H1 (cell line): ENCODE results near the gene MBD4. TPM values are rescaled to one million over a fixed set of nuclear protein-coding genes. Genes with fewer than 3 reads are reported as not detected.
A peak's percentile ranks its signal among the peaks of the same experiment; 100 is the strongest.

Experiments used
- CTCF ChIA-PET: fragments of 300-600 bp; sonication (Branson Sonifier 250); formaldehyde crosslinking; loops from one replicate; lab custom pipeline; 2021; ENCODE audit not compliant: partially characterized antibody; lab: Charles Lee
- POLR2A ChIA-PET: fragments of 300-600 bp; sonication (Branson Sonifier 250); formaldehyde crosslinking; loops from one replicate; lab custom pipeline; 2021; ENCODE audit warnings: inconsistent platforms; ENCODE audit not compliant: partially characterized antibody; lab: Charles Lee
- DNase-seq, 2 experiments: peaks; one replicate each; pipeline versions ENCODE4 v3.0.0 to v3.0.0-alpha.2; 2010 to 2022; ENCODE audit warnings: low spot score in 2 of 2, low read depth in 1 of 2, mixed read lengths in 1 of 2
- FAIRE-seq: peaks from 2 replicates; lab custom pipeline; 2011; peaks lifted over from hg19 to GRCh38; lab: Jason Lieb, UNC
- H2AFZ ChIP-seq: 2 replicates; pipeline ENCODE4 v1.8.1; 2012; ENCODE audit warnings: low read length, inconsistent platforms
- H2AK5ac ChIP-seq: 2 replicates; pipeline ENCODE4 v1.6.1; 2013; ENCODE audit warnings: low read depth, low read length
- H2BK120ac ChIP-seq: replicated peaks from 2 replicates; pipeline ENCODE3; 2013; ENCODE audit warnings: low read depth, low read length, inconsistent platforms
- H2BK12ac ChIP-seq: 2 replicates; pipeline ENCODE4 v1.6.1; 2013; ENCODE audit warnings: low read depth, low read length
- H2BK15ac ChIP-seq: 2 replicates; pipeline ENCODE4 v1.6.1; 2013; ENCODE audit warnings: low read length
- H2BK20ac ChIP-seq: 2 replicates; pipeline ENCODE4 v1.6.1; 2013; ENCODE audit warnings: low read length
- H2BK5ac ChIP-seq: 2 replicates; pipeline ENCODE4 v1.6.1; 2013; ENCODE audit warnings: low read depth, low read length
- H3K14ac ChIP-seq: 2 replicates; pipeline ENCODE4 v1.6.1; 2013; ENCODE audit warnings: inconsistent platforms; ENCODE audit not compliant: insufficient read length
- H3K18ac ChIP-seq: 2 replicates; pipeline ENCODE4 v1.6.1; 2013; ENCODE audit warnings: low read length; ENCODE audit errors: extremely low read depth
- H3K23ac ChIP-seq: 2 replicates; pipeline ENCODE4 v1.6.1; 2013; ENCODE audit warnings: inconsistent platforms; ENCODE audit not compliant: insufficient read length
- H3K23me2 ChIP-seq: 2 replicates; pipeline ENCODE4 v1.6.1; 2013; ENCODE audit warnings: low read depth, low read length
- H3K27ac ChIP-seq: 2 replicates; pipeline ENCODE4 v1.6.1; 2011; ENCODE audit warnings: low read depth, low read length, inconsistent platforms
- H3K27me3 ChIP-seq, 4 experiments: replicated peaks in 1 of 4; 1 replicate in 1 of 4; 2 replicates in 3 of 4; pipeline versions ENCODE4 v1.6.1 to v1.8.1; 2011 to 2013; ENCODE audit warnings: low read length in 3 of 4, mild to moderate bottlenecking in 3 of 4, inconsistent platforms in 2 of 4, mixed read lengths in 2 of 4, moderate library complexity in 1 of 4; ENCODE audit not compliant: control insufficient read depth in 3 of 4, insufficient read depth in 3 of 4; ENCODE audit errors: extremely low read depth in 1 of 4
- H3K36me3 ChIP-seq, 4 experiments: 2 replicates each; pipeline versions ENCODE4 v1.6.1 to v1.8.1; 2011 to 2013; ENCODE audit warnings: mild to moderate bottlenecking in 4 of 4, low read length in 3 of 4, moderate library complexity in 2 of 4, control low read depth in 1 of 4, inconsistent platforms in 1 of 4; ENCODE audit not compliant: insufficient read depth in 4 of 4, control insufficient read depth in 2 of 4
- H3K4ac ChIP-seq: replicated peaks from 2 replicates; pipeline ENCODE3; 2013; ENCODE audit warnings: low read length, low read depth, mixed read lengths, inconsistent platforms; ENCODE audit not compliant: insufficient read length
- H3K4me1 ChIP-seq, 4 experiments: replicated peaks in 1 of 4; 1 replicate in 1 of 4; 2 replicates in 3 of 4; pipeline versions ENCODE4 v1.6.1 to v1.8.1; 2011 to 2013; ENCODE audit warnings: low read length in 3 of 4, inconsistent platforms in 2 of 4, mixed read lengths in 1 of 4; ENCODE audit not compliant: insufficient read depth in 4 of 4, control insufficient read depth in 3 of 4
- H3K4me2 ChIP-seq, 2 experiments: 2 replicates each; pipeline versions ENCODE4 v1.6.1 to v1.8.1; 2011 to 2013; ENCODE audit warnings: low read depth in 2 of 2, low read length in 2 of 2, control low read depth in 1 of 2, inconsistent platforms in 1 of 2, mild to moderate bottlenecking in 1 of 2; ENCODE audit not compliant: insufficient read depth in 1 of 2
- H3K4me3 ChIP-seq, 4 experiments: fragments of 200-600, 300-600 bp in 1 of 4; sonication (generic), shearing (Covaris generic), sonication (Bioruptor Twin) in 1 of 4; 2 replicates each; pipeline versions ENCODE4 v1.5.1 to v1.8.1; 2011 to 2016; ENCODE audit warnings: low read length in 4 of 4, low read depth in 3 of 4, control low read depth in 2 of 4, inconsistent platforms in 2 of 4, mild to moderate bottlenecking in 2 of 4, mixed read lengths in 1 of 4, moderate library complexity in 1 of 4; ENCODE audit not compliant: insufficient read depth in 2 of 4; ENCODE audit errors: extremely low read depth in 1 of 4
- H3K56ac ChIP-seq: replicated peaks from 2 replicates; pipeline ENCODE3; 2013; ENCODE audit warnings: low read depth, mild to moderate bottlenecking, mixed read lengths, low read length, inconsistent platforms; ENCODE audit not compliant: insufficient read length
- H3K79me1 ChIP-seq: 2 replicates; pipeline ENCODE4 v1.6.1; 2013; ENCODE audit warnings: low read depth, low read length, control low read depth
- H3K79me2 ChIP-seq, 2 experiments: 2 replicates each; pipeline versions ENCODE4 v1.6.1 to v1.8.1; 2012 to 2013; ENCODE audit warnings: low read length in 2 of 2, mild to moderate bottlenecking in 2 of 2, inconsistent platforms in 1 of 2; ENCODE audit not compliant: insufficient read depth in 2 of 2, control insufficient read depth in 1 of 2
- H3K9ac ChIP-seq, 4 experiments: replicated peaks in 1 of 4; 1 replicate in 1 of 4; 2 replicates in 3 of 4; pipeline versions ENCODE4 v1.6.1 to v1.8.1; 2011 to 2013; ENCODE audit warnings: low read depth in 3 of 4, low read length in 3 of 4, control low read depth in 2 of 4, mild to moderate bottlenecking in 2 of 4, moderate library complexity in 2 of 4, inconsistent platforms in 1 of 4; ENCODE audit errors: extremely low read depth in 1 of 4
- H3K9me3 ChIP-seq, 2 experiments: 2 replicates each; pipeline versions ENCODE4 v1.6.1 to v1.8.1; 2012 to 2013; ENCODE audit warnings: mild to moderate bottlenecking in 2 of 2, moderate library complexity in 2 of 2, control low read depth in 1 of 2, inconsistent platforms in 1 of 2, low read depth in 1 of 2, low read length in 1 of 2, mixed read lengths in 1 of 2; ENCODE audit not compliant: insufficient read depth in 2 of 2
- H4K20me1 ChIP-seq, 2 experiments: replicated peaks in 1 of 2; 2 replicates each; pipeline versions ENCODE3 to v1.8.1; 2011 to 2013; ENCODE audit warnings: inconsistent platforms in 2 of 2, low read length in 2 of 2, mild to moderate bottlenecking in 1 of 2; ENCODE audit not compliant: insufficient read depth in 2 of 2, control insufficient read depth in 1 of 2
- H4K5ac ChIP-seq: 2 replicates; pipeline ENCODE4 v1.6.1; 2013; ENCODE audit warnings: low read length, low read depth, mixed read lengths, inconsistent platforms; ENCODE audit not compliant: insufficient read length
- H4K8ac ChIP-seq: 2 replicates; pipeline ENCODE4 v1.8.0; 2013; ENCODE audit warnings: mild to moderate bottlenecking, moderate library complexity, low read length, inconsistent platforms; ENCODE audit not compliant: insufficient read depth; ENCODE audit errors: extremely low read depth
- H4K91ac ChIP-seq: replicated peaks from 2 replicates; pipeline ENCODE3; 2013; ENCODE audit warnings: low read length, mixed read lengths, inconsistent platforms; ENCODE audit not compliant: insufficient read length
- BACH1 ChIP-seq: IDR thresholded peaks from 2 replicates; pipeline ENCODE4 v1.6.1; 2012; ENCODE audit warnings: low read length, improper control_type of control experiment
- CBX8 ChIP-seq: fragments of 300-800, 300-1000 bp; sonication (generic); IDR thresholded peaks from 2 replicates; pipeline ENCODE4 v1.7.1; 2016; ENCODE audit warnings: low read depth, low read length, borderline replicate concordance
- CREB1 ChIP-seq: IDR thresholded peaks from 2 replicates; pipeline ENCODE4 v1.6.1; 2012; ENCODE audit warnings: inconsistent platforms
- EGR1 ChIP-seq: IDR thresholded peaks from 2 replicates; pipeline ENCODE4 v1.6.1; 2011; ENCODE audit warnings: low read depth, low read length, borderline replicate concordance
- GABPA ChIP-seq: IDR thresholded peaks from 2 replicates; pipeline ENCODE4 v1.6.1; 2011; ENCODE audit warnings: mild to moderate bottlenecking, low read length, moderate library complexity, borderline replicate concordance; ENCODE audit not compliant: insufficient read depth
- GTF2F1 ChIP-seq: IDR thresholded peaks from 2 replicates; pipeline ENCODE4 v1.6.1; 2012; ENCODE audit warnings: low read depth, low read length, improper control_type of control experiment, borderline replicate concordance
- JUN ChIP-seq: IDR thresholded peaks from 2 replicates; pipeline ENCODE4 v1.6.1; 2011; ENCODE audit warnings: low read depth, mild to moderate bottlenecking, improper control_type of control experiment, low read length
- MAX ChIP-seq: IDR thresholded peaks from 2 replicates; pipeline ENCODE4 v1.6.1; 2012; ENCODE audit warnings: inconsistent platforms
- NANOG ChIP-seq: IDR thresholded peaks from 2 replicates; pipeline ENCODE4 v1.6.1; 2011; ENCODE audit warnings: low read length, low read depth, mild to moderate bottlenecking, inconsistent platforms; ENCODE audit not compliant: insufficient read depth, poor library complexity, severe bottlenecking
- NRF1 ChIP-seq: IDR thresholded peaks from 2 replicates; pipeline ENCODE4 v1.6.1; 2011; ENCODE audit warnings: mild to moderate bottlenecking, low read depth, low read length, improper control_type of control experiment
- POLR2AphosphoS5 ChIP-seq: IDR thresholded peaks from 2 replicates; pipeline ENCODE4 v1.6.1; 2011; ENCODE audit warnings: low read depth, low read length
- SRF ChIP-seq: IDR thresholded peaks from 2 replicates; pipeline ENCODE4 v1.6.1; 2011; ENCODE audit warnings: mild to moderate bottlenecking, low read depth, low read length, moderate library complexity
- WGBS, 2 experiments: shearing (Covaris generic) in 1 of 2; methylation state at CpG; one replicate each; pipeline versions ENCODE4 v1.1.6 to v1.1.7; 2013 to 2015; ENCODE audit warnings: low lambda C conversion rate in 2 of 2, mixed read lengths in 2 of 2, inconsistent platforms in 1 of 2, low coverage in 1 of 2, missing lambda C conversion rate in 1 of 2; ENCODE audit not compliant: insufficient replicate concordance in 2 of 2, insufficient coverage in 1 of 2, insufficient read length in 1 of 2; ENCODE audit errors: extremely low coverage in 1 of 2, missing lambda C conversion rate in 1 of 2; 5-methylcytosine and 5-hydroxymethylcytosine counted together
- polyA plus RNA-seq, 7 experiments: library from polyadenylated mRNA; depleted of rRNA in 3 of 7; stranded (reverse) in 5 of 7; unstranded in 2 of 7; fragments of >200 nt in 5 of 7; fragments of 200-250 nt in 2 of 7; gene quantifications; 1 replicate in 5 of 7; 2 replicates in 1 of 7; 4 replicates in 1 of 7; pipeline versions ENCODE4 v1.2.1 to v1.2.3, GENCODE V29; 2011 to 2013; ENCODE audit warnings: missing spikeins in 2 of 7, mixed read lengths in 2 of 7
- total RNA-seq: library from RNA; stranded (reverse); fragmentation: NEBNext Ultra II Directional; extraction: Animal tissue kit (Norgen Biotek cat#: 25700); gene quantifications from 2 replicates; pipeline ENCODE4 v1.2.1, GENCODE V29; 2021

Gene MBD4
- total and polyA plus RNA-seq, 2 of the 8 experiments (the other 6 are each of a cell fraction or from before 2014, with no cell fraction given) = 11.2 to 35.8 TPM

GRCh38 chr3:129425619-129426018, 14.1 kb downstream of the MBD4 start:
- H3K4me3 ChIP-seq = no peak overlapping the region
- no peak overlapping the region for H3K27ac ChIP-seq
- peak overlapping the region in 1 of 2 experiments; percentile 43; a peak in 2 of 4 replicates for H3K4me2 ChIP-seq
- no peak overlapping the region for H3K4ac ChIP-seq
- no peaks in the 10 kb centered on the region for H3K79me1 ChIP-seq
- peak overlapping the region; percentile 6 for H4K5ac ChIP-seq
- H3K79me2 ChIP-seq = no peaks in the 10 kb centered on the region
- ChIA-PET POLR2A (interaction anchor here (0.9 to 1.9 kb wide), 9 partner anchors 17 to 119 kb away, joined by 3 to 7 read pairs (median 4); a partner anchor contains a TSS), CTCF (interaction anchor here (0.9 to 3.1 kb wide), 2 partner anchors 9 to 43 kb away, joined by 4 to 11 read pairs; no protein-coding TSS in a partner anchor)
- H2BK20ac ChIP-seq = no peak overlapping the region
- peaks cover 0 to 10% (median 8%) of the 10 kb centered on the region in 4 experiments; a peak in 5 of 7 replicates for H3K27me3 ChIP-seq
- H3K4me1 ChIP-seq = peaks cover 7 to 31% (median 15%) of the 10 kb centered on the region in 4 experiments
- 0 out of 2 replicates have a peak overlapping the region, but pooled peaks have one; percentile 31 for H2BK15ac ChIP-seq
- peak overlapping the region; percentile 4; the same call in 1 of the 2 replicates for H4K8ac ChIP-seq
- H2AK5ac ChIP-seq = no peak overlapping the region
- 87% methylated on average over 2 of the region's 2 CpGs; no CpG with 5 or more reads in 1 of the 2 experiments for WGBS, 2 experiments
- H2BK120ac ChIP-seq = peak overlapping the region; percentile 89
- H2BK12ac ChIP-seq = peak overlapping the region; percentile 2; the same call in 1 of the 2 replicates
- H3K14ac ChIP-seq = no peak overlapping the region
- no peak for DNase-seq
- FAIRE-seq = no peak
- H3K18ac ChIP-seq = peak overlapping the region; percentile 38; the same call in 1 of the 2 replicates
- no peak overlapping the region for H3K56ac ChIP-seq
- H3K23ac ChIP-seq = no peak overlapping the region
- H3K36me3 ChIP-seq = peaks cover 0 to 3% (median 1%) of the 10 kb centered on the region in 4 experiments; a peak in 1 of 8 replicates
- H2AFZ ChIP-seq = no peak overlapping the region
- H4K20me1 ChIP-seq = peaks cover 0 to 1% of the 10 kb centered on the region in 2 experiments
- H2BK5ac ChIP-seq = no peak overlapping the region
- peaks cover 3% of the 10 kb centered on the region for H3K23me2 ChIP-seq
- H3K9me3 ChIP-seq = no peaks in the 10 kb centered on the region
- no peak overlapping the region for H3K9ac ChIP-seq
- H4K91ac ChIP-seq = no peak overlapping the region
- TF ChIP-seq BACH1 = no peak
- TF ChIP-seq EGR1 = no peak
- TF ChIP-seq JUN = no peak
- TF ChIP-seq GTF2F1 = no peak
- TF ChIP-seq SRF = no peak
- TF ChIP-seq NRF1 = no peak
- TF ChIP-seq CREB1 = no peak
- no peak for TF ChIP-seq MAX
- TF ChIP-seq GABPA = no peak
- no peak for TF ChIP-seq NANOG
- no peak for TF ChIP-seq CBX8
- no peak for TF ChIP-seq POLR2AphosphoS5
